Fibroblast of skin of right biceps (primary cell): Measurements from ENCODE around the gene ANKRD65.
"Not testable (repeated sequence)": the region's sequence is repeated elsewhere in the genome, so short reads cannot be mapped to it uniquely, and the experiment has no call there.

Experiments
- DNase-seq: peaks from one replicate; pipeline ENCODE4 v3.0.0-alpha.2; 2013

ANKRD65 gene

GRCh38 chr1:1415751-1416150 is 5.3 kb downstream of the ANKRD65 start:
- DNase-seq: no peak

DNA sequence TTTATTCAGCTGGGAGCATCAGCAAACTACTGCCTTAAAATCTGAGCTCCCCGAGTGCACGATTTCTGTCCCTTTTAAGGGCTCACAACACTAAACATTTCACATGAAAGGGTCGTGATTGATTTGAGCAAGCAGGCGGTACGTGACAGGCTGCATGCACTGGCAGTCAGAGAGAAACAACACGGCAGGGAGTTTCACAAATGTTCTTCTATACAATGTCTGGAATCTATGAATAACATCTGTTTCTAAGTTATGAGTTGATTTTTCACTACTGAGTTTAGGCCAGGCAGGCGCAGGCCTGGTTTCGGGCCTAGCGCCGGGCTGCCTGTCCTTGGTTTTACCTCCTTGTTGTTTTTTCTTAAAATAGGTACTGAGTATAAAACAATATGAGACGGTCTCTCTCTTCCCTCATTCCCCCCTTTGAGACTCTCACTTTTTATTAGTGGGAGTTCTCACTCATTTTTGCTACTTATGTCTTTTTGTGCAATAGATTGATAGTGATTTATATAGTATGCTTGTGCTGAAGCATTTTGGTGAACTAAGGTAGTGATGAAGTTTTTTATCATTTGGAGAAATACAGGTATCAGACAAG is 8.7 kb downstream of the ANKRD65 start:
- DNase-seq: not testable (repeated sequence)

GRCh38 chr1:1411626-1412025 is 9.4 kb downstream of the ANKRD65 start:
- no peak for DNase-seq

- DNase-seq: not testable (repeated sequence)
These were observed 10.8 kb downstream of the ANKRD65 start for GRCh38 chr1:1410238-1410637.

- DNase-seq: peak; percentile 38
These were observed 13.3 kb downstream of the ANKRD65 start for GRCh38 chr1:1407636-1408318.

DNA sequence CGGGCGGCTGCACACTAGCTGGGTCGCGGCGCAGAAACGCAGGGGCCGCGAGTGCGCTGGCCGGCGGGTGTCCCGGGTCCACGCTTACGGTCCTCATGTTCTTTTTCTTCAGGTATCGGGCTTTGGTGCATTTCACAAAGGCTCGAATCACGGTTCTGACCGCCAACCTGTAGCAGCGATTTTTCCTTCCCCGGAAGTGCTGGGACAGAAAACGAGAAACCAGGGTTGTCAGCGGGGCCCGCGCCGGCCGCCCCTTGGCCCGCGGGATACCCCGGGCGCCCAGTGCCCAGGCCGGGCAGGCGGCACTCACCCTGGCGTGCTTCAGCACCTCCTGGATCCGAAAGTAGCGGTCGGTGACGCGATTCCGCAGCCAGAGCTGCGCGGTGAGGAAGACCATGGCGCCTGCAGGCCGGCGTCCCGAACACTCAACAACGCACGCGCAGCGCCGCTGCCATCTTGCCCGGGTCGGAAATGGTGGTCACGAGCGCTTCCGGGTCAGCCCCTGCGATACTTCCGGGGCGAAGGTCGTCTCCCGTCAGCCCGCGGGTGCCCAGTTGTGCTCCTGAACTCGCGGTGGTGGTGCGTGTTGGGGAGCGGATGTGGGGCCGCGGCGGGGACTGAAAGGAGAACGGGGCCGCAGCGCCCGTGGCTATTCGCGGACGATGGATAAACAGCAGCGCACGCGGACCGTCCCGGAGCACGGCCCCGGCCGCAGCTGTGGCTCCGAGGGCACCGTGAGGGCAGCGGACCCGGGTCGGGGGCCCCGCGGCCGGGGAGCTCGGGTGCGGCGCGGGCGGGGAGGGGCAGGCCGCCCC is 14.0 kb downstream of the ANKRD65 start, which contains the start of gene MRPL20:
Gene MRPL20, minus strand, starts transcription at position 473 of the 815 bp plus-strand sequence. Its CDS starts 76 bp downstream, at position 397.
- DNase-seq: peak; percentile 89

GRCh38 chr1:1406101-1406820 is 14.8 kb downstream of the ANKRD65 start:
- no peak for DNase-seq

- DNase-seq: no peak
These were observed 17.4 kb downstream of the ANKRD65 start for GRCh38 chr1:1403653-1404052.

GRCh38 chr1:1402901-1403392 is 18.1 kb downstream of the ANKRD65 start:
- not testable (repeated sequence) for DNase-seq

DNA sequence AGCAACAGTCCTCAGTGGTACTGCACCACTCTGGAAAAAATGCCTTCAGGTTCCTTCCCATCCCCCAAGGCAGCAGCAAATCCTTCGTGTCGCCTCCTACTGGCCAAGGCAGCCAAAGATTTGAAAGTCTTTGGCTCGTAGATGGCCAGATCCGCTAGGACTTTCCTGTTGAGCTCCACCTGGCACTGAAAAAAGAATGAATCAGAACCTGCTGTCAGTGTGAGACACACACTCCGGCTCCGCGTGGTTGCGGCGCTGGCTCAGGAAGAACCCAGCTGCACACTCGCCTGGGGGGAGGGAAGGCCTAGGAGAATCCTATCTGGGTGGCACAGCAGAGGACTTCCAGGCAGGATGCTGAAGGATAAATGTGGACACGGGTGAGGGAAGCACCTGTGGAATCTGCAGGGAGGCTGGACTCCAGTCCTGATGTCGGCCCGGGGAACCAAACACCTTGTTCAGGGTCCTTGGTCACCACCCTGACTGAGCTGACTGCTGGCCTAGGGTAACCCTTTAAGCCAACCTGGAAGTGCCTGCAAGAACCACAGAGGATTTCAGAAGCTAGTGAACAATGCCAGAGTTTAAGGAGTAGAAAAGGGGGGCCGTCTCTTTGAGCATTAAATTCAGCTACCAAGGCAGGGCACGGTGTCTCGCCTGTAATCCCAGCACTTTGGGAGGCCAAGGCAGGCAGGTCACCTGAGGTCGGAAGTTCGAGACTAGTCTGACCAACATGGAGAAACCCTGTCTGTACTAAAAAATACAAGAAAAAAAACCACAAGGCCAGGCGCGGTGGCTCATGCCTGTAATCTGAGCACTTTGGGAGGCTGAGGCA is 18.8 kb downstream of the ANKRD65 start:
- peak; percentile 60 for DNase-seq

- DNase-seq: no peak
These were observed 19.5 kb downstream of the ANKRD65 start for GRCh38 chr1:1401457-1402010.

DNA sequence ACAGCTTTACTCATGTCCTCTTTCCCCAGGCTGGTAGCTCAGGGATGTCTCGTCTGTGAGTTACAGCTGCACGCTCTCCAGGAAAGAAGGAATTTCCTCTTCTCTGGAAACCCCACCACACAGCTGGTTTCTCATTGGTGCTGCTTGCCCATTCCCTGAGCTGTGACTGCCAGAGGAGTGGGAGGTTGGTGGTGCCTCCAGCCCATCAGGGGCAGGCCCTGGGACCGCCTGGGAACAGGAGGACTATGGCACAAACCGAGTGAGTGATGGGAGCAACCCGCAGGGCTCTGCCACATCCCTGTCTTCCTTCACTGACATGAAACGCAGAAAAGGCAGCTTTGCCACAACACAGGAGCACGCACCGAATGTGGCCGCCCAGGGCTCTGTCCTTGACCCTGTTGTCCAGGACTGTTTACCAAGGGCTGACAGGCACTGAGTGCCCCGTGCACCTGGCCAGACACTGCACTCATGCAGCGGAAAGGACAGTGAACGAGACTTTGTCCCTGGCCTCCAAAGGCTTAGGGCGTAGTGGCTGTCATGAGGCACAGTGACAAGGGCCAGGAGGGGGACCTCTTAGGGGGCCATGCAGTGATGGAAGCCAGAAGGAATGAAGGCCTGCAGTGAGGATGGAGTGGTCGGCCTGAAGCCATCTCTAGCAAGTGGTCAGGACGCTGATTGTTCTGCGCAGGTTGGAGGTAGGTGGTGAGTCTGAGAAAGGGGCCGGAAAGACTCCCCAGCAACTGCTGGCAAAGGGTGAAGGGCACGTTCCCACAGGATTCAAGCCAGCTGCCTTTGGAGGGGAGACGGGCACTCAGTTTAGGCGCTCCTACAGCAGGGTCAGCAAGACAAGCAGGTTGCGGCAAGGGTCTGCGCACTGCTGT is 20.3 kb downstream of the ANKRD65 start:
- no peak for DNase-seq

- no peak for DNase-seq
These were observed 21.1 kb downstream of the ANKRD65 start for GRCh38 chr1:1399872-1400575.

DNA sequence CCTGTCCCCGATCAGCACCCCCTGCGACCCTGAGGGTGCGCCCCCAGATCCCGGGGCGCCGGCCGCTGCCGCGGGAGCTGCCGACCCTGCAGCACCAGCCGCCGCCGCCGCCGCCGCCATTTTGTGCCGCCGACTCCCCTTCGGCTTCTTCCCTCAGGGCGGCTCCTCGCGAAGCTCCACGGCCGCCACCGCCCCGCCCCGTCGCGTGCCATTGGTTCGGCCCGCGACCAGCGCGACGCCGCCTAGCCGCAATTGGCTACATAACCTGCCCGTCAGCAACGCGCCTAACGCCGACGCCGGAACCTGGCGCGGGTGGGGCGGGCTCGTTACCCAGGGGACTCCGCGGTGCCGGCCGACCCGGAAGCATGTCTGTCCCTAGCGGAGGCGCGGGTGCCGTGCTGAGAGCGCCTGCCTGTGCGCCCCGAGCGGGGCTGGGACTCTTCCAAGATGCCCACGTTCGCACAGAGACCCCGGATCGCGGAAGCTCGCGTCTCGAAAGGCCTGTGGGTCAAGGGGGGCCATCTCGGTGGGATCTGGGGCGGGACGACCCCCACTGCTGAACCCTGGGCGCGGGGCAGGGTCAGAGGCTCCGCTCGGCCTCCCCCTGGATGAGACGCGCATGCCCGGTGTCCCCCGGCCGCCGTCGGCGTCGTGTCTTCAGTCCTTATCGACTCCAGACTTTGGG is 21.7 kb downstream of the ANKRD65 start, which contains the start of gene CCNL2:
Gene CCNL2, minus strand, starts transcription at position 149 of the 685 bp plus-strand sequence. Its CDS starts 29 bp downstream, at position 120.
- peak; percentile 99 for DNase-seq

DNA sequence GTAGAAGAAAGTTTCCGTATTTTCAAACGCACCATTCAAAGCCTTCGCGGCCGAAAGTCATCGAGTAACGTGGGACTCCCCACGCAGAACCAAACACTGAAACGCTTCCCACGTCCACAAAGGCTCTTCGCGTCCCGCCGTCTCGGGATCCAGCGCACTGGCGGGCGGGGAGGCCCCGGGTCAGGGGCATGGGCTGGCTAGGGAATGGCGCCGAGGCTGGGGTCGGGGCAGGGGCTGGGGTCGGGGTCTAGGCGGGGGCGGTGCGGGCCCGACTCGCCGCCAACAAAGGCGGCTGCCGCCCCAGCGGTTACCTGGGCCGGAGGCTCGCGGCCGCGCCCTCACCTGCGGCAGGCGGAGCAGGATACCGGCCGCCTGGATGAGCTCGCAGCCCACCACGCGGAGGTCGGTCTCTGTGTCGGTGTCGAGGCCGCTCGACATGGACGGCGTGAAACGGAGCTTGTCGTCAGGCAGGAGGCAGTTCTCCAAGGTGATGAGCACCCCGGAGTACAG is 22.3 kb downstream of the ANKRD65 start:
- DNase-seq: no peak

DNA sequence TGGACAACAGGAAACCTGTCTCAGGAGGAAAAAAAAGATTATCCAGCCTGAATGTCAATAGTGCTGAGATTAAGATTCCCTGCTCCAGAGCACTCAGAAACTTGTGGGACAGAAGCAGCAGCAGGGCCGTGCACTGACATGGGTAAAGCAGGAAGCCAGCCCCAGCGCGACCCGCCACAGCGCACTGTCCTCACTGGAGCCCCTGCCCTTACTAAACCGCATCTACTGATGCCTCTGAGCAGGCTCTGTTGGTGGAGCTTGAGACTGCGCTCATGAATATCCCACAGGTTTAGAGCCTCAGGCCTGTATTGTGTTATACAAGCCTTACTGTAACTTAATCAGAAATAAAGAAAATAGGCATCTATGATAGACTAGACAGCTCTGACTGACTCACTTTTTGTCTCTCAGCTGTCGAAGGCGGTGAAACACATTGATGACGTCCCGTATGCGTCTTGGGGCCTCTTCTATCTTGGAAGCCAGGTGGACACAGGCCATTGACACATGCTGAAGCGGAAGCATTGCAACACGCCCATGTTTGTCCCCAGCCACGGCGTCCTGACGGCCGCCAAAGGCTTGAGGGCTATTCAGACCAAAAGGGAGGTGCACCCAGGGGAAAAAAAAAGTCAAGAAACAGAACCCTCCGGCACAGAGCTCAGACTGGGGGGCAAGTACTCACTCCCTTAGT is 23.1 kb downstream of the ANKRD65 start:
- peak; percentile 23 for DNase-seq

GRCh38 chr1:1395166-1395565 is 25.9 kb downstream of the ANKRD65 start:
- DNase-seq: no peak

- DNase-seq: no peak
These were observed 27.0 kb downstream of the ANKRD65 start for GRCh38 chr1:1394116-1394515.
